Mesodermal cell (in vitro differentiated cells): ENCODE data around the gene IL11RA.

Source experiments
- H3K27ac ChIP-seq: 2 replicates; pipeline ENCODE4 v1.7.0; 2013; ENCODE audit warnings: mild to moderate bottlenecking, low read depth, low read length, moderate library complexity; ENCODE audit not compliant: severe bottlenecking
- H3K36me3 ChIP-seq: 2 replicates; pipeline ENCODE4 v1.7.1; 2013; ENCODE audit warnings: mild to moderate bottlenecking, low read length, moderate library complexity; ENCODE audit not compliant: control insufficient read depth, insufficient read depth
- H3K4me1 ChIP-seq: one replicate; pipeline ENCODE4 v1.7.1; 2013; ENCODE audit warnings: mild to moderate bottlenecking, low read length; ENCODE audit not compliant: insufficient read depth, control insufficient read depth, poor library complexity, severe bottlenecking
- H3K4me3 ChIP-seq: 2 replicates; pipeline ENCODE4 v1.7.0; 2013; ENCODE audit warnings: low read length, control low read depth, mild to moderate bottlenecking; ENCODE audit not compliant: insufficient read depth, poor library complexity, severe bottlenecking; ENCODE audit errors: extremely low read depth
- H3K9me3 ChIP-seq: 2 replicates; pipeline ENCODE4 v1.7.1; 2013; ENCODE audit warnings: mild to moderate bottlenecking, low read length, moderate library complexity; ENCODE audit not compliant: control insufficient read depth
- WGBS, 2 experiments: methylation state at CpG; one replicate each; pipeline ENCODE4 v1.1.5; 2013; ENCODE audit warnings: missing lambda C conversion rate in 2 of 2; ENCODE audit not compliant: insufficient coverage in 2 of 2; 5-methylcytosine and 5-hydroxymethylcytosine counted together

Gene IL11RA

DNA sequence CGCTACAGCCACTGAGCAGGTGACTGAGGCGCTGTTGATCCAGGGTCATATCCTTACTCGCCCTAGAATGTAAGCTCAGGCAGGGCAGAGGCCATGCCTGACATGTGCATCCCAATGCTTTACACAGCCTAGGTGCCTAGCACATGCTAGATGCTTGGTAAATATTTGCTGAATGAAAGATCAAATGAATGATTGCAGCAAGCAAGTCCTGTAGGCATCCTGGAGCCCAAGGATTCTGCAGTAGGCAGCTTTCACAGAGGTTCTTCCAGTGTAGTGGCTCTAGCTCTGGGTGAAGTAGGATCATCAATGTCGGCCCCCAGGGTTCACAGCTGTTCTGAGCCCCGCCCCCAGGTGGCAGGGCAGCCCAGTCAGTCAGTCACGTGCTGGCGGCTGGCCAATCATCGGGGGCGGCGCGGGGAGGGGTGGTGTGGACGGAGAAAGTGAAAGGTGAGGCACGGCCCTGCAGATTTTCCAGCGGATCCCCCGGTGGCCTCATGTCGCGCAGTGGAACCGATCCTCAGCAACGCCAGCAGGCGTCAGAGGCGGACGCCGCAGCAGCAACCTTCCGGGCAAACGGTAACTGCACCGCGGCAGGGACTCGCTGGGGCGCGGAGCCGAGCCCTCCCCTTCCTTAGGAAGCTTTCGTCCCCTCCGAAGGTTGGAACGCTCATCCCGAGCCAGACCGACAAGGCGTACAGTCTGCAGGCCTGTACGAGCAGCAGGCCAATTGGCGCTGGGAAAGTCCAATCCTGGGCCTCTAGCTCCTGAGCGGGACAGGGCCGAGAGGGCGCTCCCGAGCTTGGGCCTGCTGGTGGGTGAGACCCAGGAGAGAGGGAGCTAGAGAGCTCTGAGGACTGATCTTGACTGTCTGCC is 5.5 kb upstream of the IL11RA start, which contains the start of gene GALT:
Gene GALT (plus strand): TSS at position 465 of the 873 bp plus-strand sequence. CDS start 30 bp downstream, at position 495.
- Histone ChIP-seq H3K9me3 (no peaks in the 10 kb centered on the region), H3K4me1 (peaks cover 6% of the 10 kb centered on the region), H3K27ac (peak within 1 kb of the TSS; percentile 83), H3K4me3 (peak within 1 kb of the TSS; percentile 73), H3K36me3 (peaks cover 22% of the 10 kb centered on the region)
- WGBS, 2 experiments, result 6 to 8% methylated on average over 37 to 41 of the region's 43 CpGs

DNA sequence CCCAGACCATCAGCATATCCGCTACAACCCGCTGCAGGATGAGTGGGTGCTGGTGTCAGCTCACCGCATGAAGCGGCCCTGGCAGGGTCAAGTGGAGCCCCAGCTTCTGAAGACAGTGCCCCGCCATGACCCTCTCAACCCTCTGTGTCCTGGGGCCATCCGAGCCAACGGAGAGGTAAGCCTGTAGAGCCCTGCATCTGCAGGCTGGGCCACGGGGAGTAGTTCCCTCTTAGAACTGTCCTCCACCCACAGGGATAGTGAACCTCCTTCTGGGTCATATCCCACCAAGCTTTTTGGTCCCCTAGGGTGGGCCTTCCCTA is 4.9 kb upstream of the IL11RA start:
- 12 to 13% methylated on average over 8 of the region's 8 CpGs for WGBS, 2 experiments
- H3K27ac ChIP-seq, result peak overlapping the region; percentile 83
- H3K4me3 ChIP-seq, result peak overlapping the region; percentile 73
- no peaks in the 10 kb centered on the region for H3K9me3 ChIP-seq
- H3K36me3 ChIP-seq, result peaks cover 22% of the 10 kb centered on the region
- H3K4me1 ChIP-seq, result peaks cover 6% of the 10 kb centered on the region

DNA sequence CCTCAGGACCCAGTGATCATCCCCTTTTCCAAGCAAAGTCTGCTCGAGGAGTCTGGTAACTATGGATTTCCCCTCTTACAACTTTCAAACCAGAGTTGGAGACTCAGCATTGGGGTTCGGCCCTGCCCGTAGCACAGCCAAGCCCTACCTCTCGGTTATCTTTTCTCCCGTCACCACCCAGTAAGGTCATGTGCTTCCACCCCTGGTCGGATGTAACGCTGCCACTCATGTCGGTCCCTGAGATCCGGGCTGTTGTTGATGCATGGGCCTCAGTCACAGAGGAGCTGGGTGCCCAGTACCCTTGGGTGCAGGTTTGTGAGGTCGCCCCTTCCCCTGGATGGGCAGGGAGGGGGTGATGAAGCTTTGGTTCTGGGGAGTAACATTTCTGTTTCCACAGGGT is 4.3 kb upstream of the IL11RA start:
- H3K4me3 ChIP-seq, result peak overlapping the region; percentile 73
- WGBS, 2 experiments, result 92 to 97% methylated on average over 8 to 10 of the region's 10 CpGs
- H3K27ac ChIP-seq, result no peak overlapping the region
- H3K36me3 ChIP-seq, result peaks cover 22% of the 10 kb centered on the region
- peaks cover 11% of the 10 kb centered on the region for H3K4me1 ChIP-seq
- no peaks in the 10 kb centered on the region for H3K9me3 ChIP-seq

DNA sequence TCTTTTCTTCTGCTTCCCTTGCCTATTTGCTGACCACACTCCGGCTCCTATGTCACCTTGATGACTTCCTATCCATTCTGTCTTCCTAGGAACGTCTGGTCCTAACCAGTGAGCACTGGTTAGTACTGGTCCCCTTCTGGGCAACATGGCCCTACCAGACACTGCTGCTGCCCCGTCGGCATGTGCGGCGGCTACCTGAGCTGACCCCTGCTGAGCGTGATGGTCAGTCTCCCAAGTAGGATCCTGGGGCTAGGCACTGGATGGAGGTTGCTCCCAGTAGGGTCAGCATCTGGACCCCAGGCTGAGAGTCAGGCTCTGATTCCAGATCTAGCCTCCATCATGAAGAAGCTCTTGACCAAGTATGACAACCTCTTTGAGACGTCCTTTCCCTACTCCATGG is 3.3 kb upstream of the IL11RA start:
- peaks cover 22% of the 10 kb centered on the region for H3K36me3 ChIP-seq
- H3K27ac ChIP-seq, result no peak overlapping the region
- WGBS, 2 experiments, result 96 to 98% methylated on average over 5 to 8 of the region's 8 CpGs
- no peak overlapping the region for H3K4me3 ChIP-seq
- peaks cover 22% of the 10 kb centered on the region for H3K4me1 ChIP-seq
- no peaks in the 10 kb centered on the region for H3K9me3 ChIP-seq

DNA sequence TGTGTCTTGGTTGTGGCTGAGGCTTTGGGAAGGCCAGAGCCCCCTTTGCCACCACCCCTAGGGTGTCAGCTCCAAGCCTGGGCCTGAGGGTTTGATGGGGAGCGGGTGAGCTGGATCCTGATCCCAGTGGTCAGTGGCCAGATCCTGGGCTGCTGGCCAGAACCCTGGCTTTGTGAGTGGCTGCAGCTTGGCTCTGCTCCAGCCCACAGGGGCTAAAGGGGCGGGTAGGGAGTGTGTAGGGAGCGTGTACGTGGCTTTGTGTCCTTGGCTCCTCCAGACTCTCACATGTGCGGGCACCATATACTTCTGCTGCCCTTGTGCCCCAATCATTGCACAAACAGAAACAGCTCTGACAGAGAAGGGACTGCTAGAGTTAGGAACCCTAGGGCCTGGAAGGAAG is 1.2 kb upstream of the IL11RA start:
- Histone ChIP-seq H3K9me3 (no peaks in the 10 kb centered on the region), H3K27ac (no peak overlapping the region), H3K4me1 (peaks cover 29% of the 10 kb centered on the region), H3K4me3 (no peak overlapping the region), H3K36me3 (peaks cover 22% of the 10 kb centered on the region)
- WGBS, 2 experiments, result 89 to 94% methylated on average over 1 to 4 of the region's 5 CpGs

DNA sequence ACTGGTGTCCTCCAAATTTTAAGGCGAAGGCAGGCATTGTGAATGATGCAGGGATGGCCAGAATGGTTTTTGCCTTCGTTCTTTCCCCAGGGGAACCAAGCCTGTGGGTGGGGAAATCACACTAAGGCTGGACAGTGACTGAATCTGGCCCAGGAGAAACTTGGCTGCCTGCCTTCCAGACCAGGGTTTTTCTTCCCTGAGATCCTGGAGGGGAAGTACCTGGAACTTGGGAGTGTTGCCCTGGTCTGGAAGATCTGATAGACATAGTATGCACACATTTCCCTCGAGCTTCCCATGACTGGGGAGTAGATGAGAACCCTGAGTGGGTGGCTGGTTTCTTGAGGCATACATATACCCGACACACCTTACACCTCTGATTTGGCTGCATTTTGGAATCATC is 664 bp upstream of the IL11RA start:
- Histone ChIP-seq H3K36me3 (peaks cover 22% of the 10 kb centered on the region), H3K4me1 (peaks cover 26% of the 10 kb centered on the region), H3K27ac (peak overlapping the region; percentile 59), H3K4me3 (peak overlapping the region; percentile 42), H3K9me3 (no peaks in the 10 kb centered on the region)
- WGBS, 2 experiments, result 76 to 81% methylated on average over 2 of the region's 4 CpGs

DNA sequence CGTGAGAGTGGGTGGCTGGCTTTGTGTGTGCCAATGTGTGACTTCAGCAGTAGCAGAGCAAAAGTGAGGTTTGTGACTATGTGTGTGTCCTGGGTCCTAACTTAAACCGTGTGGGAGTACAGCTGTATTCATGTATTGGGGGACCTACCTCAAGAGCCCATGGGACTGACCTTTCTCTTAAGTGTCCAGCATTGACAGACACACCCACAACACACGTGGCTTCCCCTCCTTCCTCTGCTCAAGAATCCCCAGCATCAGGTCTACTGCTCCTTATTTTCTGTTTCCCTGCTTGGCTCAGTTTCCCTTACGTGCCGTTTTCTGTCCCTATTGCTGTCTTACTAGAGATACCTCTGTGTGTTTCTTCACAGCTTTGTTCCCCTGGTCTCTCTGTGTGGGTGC is 616 bp downstream of the IL11RA start:
- H3K36me3 ChIP-seq, result peaks cover 22% of the 10 kb centered on the region
- peaks cover 25% of the 10 kb centered on the region for H3K4me1 ChIP-seq
- H3K27ac ChIP-seq, result peak overlapping the region; percentile 81
- no peaks in the 10 kb centered on the region for H3K9me3 ChIP-seq
- H3K4me3 ChIP-seq, result peak overlapping the region; percentile 42
- WGBS, 2 experiments, result 62 to 81% methylated on average over 4 to 5 of the region's 5 CpGs

DNA sequence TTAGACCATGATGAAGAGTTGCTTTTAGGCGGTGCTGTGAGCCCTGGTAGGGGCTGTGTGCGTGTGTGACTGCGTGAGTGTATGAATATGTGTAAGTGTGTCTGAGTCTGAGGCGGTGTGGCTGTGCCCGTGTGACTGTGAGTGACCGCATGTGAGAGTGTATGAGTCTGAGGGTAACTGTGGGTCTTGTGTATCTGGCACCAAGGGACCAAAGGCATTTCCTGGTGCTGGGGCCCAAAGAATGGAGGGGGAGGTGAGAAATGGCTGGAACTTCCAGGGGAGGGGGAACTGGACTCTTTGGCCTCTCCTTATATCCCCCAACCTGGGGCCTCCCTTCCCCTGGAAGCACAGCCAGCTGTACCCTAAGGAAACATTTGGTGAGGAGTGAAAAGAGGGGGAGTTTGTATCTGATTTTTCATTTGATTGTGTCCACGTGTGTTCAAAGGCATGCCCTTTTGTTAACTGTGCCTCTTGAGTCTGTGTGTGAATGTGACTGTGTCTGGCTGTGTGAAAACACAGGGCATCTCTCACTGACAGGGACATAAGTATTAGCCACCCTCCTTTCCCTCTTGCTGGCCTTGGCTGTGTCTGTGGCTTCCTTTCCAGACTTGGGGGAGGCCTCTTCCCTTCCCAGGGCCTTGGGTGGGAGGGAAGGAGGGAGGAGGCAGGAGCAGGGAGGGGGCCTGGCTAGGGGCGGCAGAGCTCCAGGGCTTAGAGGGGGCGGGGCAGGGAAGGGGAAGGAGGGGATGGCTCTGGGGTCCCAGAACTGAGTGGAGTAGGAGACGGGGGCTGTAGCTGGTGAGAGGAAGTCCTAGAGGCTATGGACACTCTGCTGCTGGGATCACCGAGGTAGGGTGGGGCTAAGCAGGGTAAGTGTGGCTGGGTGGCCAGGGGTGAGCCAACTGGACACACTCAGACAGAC is 1.4 kb downstream of the IL11RA start:
- Histone ChIP-seq H3K36me3 (peaks cover 20% of the 10 kb centered on the region), H3K4me1 (peaks cover 23% of the 10 kb centered on the region), H3K4me3 (peak overlapping the region; percentile 11), H3K9me3 (no peaks in the 10 kb centered on the region), H3K27ac (peak overlapping the region; percentile 81)
- WGBS, 2 experiments, result 66 to 67% methylated on average over 8 to 11 of the region's 11 CpGs

DNA sequence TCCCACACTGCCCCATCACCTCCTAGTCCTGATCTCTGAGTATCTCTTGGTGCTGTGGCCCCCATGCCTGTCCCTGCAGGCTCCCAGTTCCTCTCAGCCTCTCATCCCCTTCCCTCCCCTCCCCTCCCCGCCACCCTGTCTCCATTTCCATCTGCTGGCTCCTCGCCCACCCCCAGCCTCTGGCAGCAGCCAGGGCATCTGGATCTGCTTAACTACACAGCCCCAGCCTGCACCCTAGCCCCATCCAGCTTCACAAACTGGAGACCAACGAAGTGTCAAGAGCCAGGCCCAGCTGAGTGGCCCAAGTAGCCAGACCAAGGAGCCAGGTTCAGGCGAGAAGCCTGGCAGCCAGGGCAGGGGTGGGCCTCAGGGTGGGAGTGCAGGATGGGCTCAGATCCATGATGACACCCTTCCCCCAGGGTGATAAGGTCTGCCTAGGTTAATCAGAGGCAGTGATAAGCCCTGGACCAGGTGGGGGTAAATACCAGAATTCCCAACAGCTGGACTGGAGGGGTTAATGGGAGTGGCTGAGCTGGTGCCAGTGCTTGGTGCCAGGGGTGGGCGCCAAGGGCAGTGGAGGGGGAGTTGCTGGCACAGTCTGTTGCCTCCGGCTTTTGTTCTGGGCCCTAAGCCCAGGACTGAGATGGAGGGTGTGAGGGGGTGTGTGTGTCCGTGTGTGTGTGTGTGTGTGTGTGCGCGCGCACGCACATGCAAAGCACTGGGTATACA is 2.5 kb downstream of the IL11RA start:
- Histone ChIP-seq H3K9me3 (no peaks in the 10 kb centered on the region), H3K4me1 (peaks cover 23% of the 10 kb centered on the region), H3K36me3 (peaks cover 10% of the 10 kb centered on the region), H3K4me3 (no peak overlapping the region), H3K27ac (no peak overlapping the region)
- 90% methylated on average over 4 to 7 of the region's 11 CpGs for WGBS, 2 experiments

DNA sequence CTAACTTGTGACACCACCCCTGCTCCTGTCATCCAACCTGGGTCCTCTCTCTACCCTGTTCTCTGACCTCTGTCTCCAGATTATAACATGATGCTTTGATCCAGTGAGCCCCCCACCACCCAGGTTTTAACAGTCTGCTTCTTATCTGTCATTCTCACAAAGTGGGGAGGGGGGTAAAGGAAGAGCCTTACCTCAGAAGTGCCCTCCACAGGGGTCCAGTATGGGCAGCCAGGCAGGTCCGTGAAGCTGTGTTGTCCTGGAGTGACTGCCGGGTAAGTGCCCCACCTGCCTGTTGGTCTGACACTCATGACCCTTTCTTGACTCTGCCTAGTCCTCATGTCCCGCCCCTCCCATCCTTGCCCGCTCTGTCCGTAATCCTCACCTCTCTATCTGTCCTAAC is 3.4 kb downstream of the IL11RA start:
- no peak overlapping the region for H3K27ac ChIP-seq
- no peak overlapping the region for H3K4me3 ChIP-seq
- WGBS, 2 experiments, result 43 to 81% methylated on average over 2 to 5 of the region's 5 CpGs
- peaks cover 4% of the 10 kb centered on the region for H3K36me3 ChIP-seq
- H3K4me1 ChIP-seq, result peaks cover 23% of the 10 kb centered on the region
- no peaks in the 10 kb centered on the region for H3K9me3 ChIP-seq
